Stomach smooth muscle (tissue), 2 donors: ENCODE measurements around the gene ATP6V0D1.

ENCODE experiments used
- H3K27ac ChIP-seq: one replicate; pipeline ENCODE4 v1.7.0; 2013; ENCODE audit warnings: mild to moderate bottlenecking, low read length, inconsistent platforms
- H3K27me3 ChIP-seq, 2 donors: one replicate each; pipeline ENCODE4 v1.7.0; 2013; ENCODE audit warnings: low read length in 2 of 2; ENCODE audit not compliant: insufficient read depth in 2 of 2, control insufficient read depth in 1 of 2
- H3K36me3 ChIP-seq, 2 donors: one replicate each; pipeline ENCODE4 v1.7.0; 2013; ENCODE audit warnings: low read length in 2 of 2; ENCODE audit not compliant: control insufficient read depth in 2 of 2, insufficient read depth in 2 of 2
- H3K4me1 ChIP-seq: one replicate; pipeline ENCODE4 v1.7.0; 2013; ENCODE audit warnings: low read length; ENCODE audit not compliant: control insufficient read depth, insufficient read depth
- H3K4me3 ChIP-seq, 2 donors: one replicate each; pipeline ENCODE4 v1.7.0; 2013; ENCODE audit warnings: low read length in 2 of 2
- H3K9ac ChIP-seq, 2 donors: one replicate each; pipeline ENCODE4 v1.7.0; 2013; ENCODE audit warnings: low read length in 2 of 2, mild to moderate bottlenecking in 1 of 2
- H3K9me3 ChIP-seq, 2 donors: one replicate each; pipeline ENCODE4 v1.7.0; 2013; ENCODE audit warnings: low read length in 2 of 2; ENCODE audit not compliant: control insufficient read depth in 2 of 2
- donor health status: healthy.
- donor health status: Pancreatic carcinoma.

The ATP6V0D1 gene

DNA sequence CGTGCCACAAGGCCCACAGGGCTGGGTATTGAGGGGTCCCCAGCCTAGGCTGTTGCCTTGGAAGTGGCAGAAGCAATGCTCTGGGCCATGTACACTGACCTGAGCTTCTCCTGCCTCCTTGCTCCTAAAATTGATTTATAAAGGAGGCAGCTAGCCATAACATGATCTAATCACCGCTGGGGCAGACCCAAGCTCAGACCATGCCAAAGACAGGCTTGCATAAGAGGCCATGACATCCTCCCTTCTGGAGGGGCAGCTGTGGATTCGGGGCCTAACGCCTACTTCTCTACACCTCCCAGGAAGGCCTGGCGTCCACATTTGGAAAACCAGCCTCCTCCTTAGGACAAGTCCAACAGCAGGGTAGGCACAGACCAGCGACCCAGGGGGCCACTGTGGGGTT is 37.7 kb downstream of the ATP6V0D1 start:
- H3K36me3 ChIP-seq, result peaks cover 12 to 14% of the 10 kb centered on the region in 2 donors
- H3K4me3 ChIP-seq, result peak overlapping the region in 1 of 2 donors; percentile 29
- H3K27me3 ChIP-seq, result no peaks in the 10 kb centered on the region
- no peaks in the 10 kb centered on the region for H3K9me3 ChIP-seq
- peak overlapping the region in 1 of 2 donors; percentile 29 for H3K9ac ChIP-seq
- peaks cover 71% of the 10 kb centered on the region for H3K4me1 ChIP-seq
- peak overlapping the region; percentile 41 for H3K27ac ChIP-seq

DNA sequence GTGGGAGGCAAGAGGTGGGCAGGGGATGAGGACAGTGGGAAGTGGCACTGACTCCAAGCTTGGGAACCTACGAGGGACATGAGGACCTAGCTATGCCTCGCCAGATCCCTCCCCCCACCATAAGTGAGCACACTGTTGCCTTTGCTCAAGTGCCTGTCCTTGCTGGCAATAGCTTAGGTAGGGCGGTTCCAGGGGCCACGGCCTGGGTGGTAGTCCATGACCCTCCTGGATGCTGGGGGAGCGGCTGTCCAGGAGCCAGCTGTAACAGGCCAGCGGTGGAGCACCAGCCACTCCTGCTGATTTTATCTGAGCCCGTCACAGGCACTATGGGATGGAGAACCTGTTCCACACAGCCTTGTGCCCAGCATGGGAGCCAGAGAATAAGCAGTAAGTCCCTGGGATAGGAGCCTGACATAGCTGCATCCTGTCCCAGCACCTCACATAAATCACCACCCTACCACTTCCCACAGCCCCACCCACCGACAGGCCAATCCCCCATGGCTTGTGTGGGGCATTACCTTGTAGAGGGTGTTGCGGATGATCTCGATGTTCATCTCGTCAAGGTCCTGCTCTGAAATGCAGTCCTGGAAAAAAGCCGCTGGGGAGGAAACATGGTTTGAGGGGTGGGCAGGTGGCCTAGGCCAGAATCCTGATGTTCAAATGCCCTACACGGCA is 38.2 kb downstream of the ATP6V0D1 start:
- H3K4me3 ChIP-seq, result peak overlapping the region in 1 of 2 donors; percentile 29
- H3K9me3 ChIP-seq, result no peaks in the 10 kb centered on the region
- H3K9ac ChIP-seq, result no peak overlapping the region
- peaks cover 69% of the 10 kb centered on the region for H3K4me1 ChIP-seq
- H3K27me3 ChIP-seq, result no peaks in the 10 kb centered on the region
- peak overlapping the region; percentile 41 for H3K27ac ChIP-seq
- peaks cover 17 to 19% of the 10 kb centered on the region in 2 donors for H3K36me3 ChIP-seq

DNA sequence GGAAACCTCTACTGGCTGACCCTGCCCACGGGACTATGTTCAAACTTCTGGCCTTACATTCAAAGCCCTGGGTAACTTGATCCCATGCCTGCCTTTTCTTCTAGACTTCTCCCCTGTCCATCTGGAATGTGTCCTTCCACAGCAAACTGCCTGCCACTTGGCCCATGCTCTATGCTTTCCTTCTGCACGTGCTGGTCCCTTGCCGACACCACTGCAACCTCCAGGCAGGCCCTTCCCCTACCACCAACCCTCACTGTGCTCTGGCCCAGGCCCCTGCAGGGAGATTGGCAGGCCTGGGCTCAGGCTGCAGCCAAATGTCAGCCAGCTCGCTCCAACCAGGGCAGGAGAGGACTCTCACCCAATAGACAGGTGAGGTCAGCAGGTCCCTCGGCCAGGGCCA is 39.0 kb downstream of the ATP6V0D1 start:
- Histone ChIP-seq H3K36me3 (peaks cover 20 to 23% of the 10 kb centered on the region in 2 donors), H3K4me1 (peaks cover 61% of the 10 kb centered on the region)

DNA sequence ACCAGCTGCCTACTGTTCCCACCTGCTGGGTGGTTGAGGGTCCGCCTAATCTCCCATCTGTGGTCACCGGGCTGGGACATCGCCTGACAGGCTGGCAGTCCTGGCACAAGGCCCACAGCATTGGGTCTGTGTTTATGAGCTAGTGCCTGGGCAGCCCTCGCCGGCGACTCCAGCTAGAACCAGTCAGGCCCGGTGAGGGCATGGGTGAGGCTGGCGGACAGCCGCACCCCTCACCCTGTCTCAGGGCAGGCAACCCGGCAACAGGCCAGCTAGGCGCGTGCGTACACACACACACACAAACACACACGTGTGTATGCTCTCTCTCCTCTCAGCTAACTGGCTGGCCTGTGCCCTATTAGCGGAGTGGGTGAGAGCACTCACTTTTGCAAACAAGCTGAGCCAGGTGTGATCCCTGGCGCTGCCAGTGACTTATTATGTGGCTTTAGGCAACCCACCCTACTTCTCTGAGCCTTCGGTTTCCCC is 39.6 kb downstream of the ATP6V0D1 start:
- H3K27ac ChIP-seq, result no peak overlapping the region
- no peak overlapping the region for H3K4me3 ChIP-seq
- no peaks in the 10 kb centered on the region for H3K9me3 ChIP-seq
- H3K4me1 ChIP-seq, result peaks cover 55% of the 10 kb centered on the region
- H3K27me3 ChIP-seq, result no peaks in the 10 kb centered on the region
- peak overlapping the region in 1 of 2 donors; percentile 29 for H3K9ac ChIP-seq
- H3K36me3 ChIP-seq, result peaks cover 20 to 23% of the 10 kb centered on the region in 2 donors

More for the DNA sequence above, 39.0 kb downstream of the ATP6V0D1 start:
- Histone ChIP-seq H3K27ac (no peak overlapping the region), H3K9ac (peak overlapping the region in 1 of 2 donors; percentile 42), H3K4me3 (no peak overlapping the region), H3K27me3 (no peaks in the 10 kb centered on the region), H3K9me3 (no peaks in the 10 kb centered on the region)

DNA sequence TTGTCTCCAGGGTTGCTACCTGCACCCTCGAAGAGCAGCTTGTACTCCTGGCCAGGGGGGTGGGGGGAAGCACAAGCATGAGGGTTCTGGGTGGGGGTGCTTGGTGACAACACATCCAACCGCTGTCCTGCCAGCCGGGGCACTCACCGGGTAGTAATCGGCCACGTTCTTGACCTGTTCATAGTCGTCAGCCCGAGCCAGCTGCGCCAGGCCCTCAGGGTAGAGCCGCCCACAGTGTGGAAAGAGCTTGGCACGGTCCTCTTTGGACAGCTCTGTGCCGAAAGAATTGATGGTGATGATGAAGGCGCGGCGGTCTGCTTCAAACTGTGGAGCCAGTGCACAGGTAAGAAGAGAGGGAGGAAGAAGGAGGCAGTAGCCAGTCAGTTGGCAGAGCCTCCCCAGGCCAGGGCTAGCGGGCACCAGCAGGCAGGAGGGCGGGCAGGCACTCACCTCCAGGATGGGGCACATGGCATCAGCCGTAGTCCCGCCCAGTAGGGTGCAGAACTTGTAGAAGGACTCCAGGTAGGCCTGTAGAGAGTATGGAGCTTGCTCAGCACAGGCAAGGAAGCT is 42.0 kb downstream of the ATP6V0D1 start:
- no peak overlapping the region for H3K4me3 ChIP-seq
- H3K4me1 ChIP-seq, result peaks cover 34% of the 10 kb centered on the region
- H3K36me3 ChIP-seq, result peaks cover 20 to 23% of the 10 kb centered on the region in 2 donors
- no peaks in the 10 kb centered on the region for H3K27me3 ChIP-seq
- H3K9ac ChIP-seq, result no peak overlapping the region
- no peak overlapping the region for H3K27ac ChIP-seq
- no peaks in the 10 kb centered on the region for H3K9me3 ChIP-seq

DNA sequence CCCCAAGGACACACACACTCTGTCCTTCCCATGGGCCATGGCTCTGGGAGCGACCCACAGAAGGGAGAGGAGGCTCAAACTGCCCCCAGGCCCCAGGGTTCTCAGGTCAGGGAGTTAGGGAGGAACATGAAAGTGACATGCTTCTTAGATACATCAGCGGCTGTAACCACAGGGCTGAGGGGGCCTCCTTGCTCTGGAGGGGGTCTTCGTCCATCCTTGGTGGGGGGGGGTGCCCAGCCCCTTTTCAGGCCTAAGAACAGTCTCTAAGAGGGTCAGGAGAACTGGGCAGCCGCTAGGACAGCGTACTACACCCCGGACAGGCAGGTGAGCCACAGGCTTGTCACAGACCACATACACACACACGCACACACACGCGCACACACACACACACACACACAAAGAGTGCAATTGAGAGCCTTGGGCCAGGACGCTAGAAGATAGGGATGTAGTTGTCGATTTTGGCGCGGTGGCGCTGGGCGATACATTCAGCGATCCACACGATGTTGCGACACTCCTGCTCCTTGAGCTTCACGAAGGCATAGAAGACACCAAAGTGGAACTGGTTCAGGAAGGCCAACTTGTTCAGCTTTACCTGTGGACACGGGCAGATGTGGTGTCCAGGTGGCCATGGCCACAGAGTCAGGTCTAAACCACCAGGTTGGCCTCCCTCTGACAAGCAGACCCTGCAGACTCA is 42.7 kb downstream of the ATP6V0D1 start:
- H3K9me3 ChIP-seq, result no peaks in the 10 kb centered on the region
- no peak overlapping the region for H3K4me3 ChIP-seq
- H3K27me3 ChIP-seq, result no peaks in the 10 kb centered on the region
- no peak overlapping the region for H3K9ac ChIP-seq
- peaks cover 28% of the 10 kb centered on the region for H3K4me1 ChIP-seq
- no peak overlapping the region for H3K27ac ChIP-seq
- peaks cover 20 to 23% of the 10 kb centered on the region in 2 donors for H3K36me3 ChIP-seq

DNA sequence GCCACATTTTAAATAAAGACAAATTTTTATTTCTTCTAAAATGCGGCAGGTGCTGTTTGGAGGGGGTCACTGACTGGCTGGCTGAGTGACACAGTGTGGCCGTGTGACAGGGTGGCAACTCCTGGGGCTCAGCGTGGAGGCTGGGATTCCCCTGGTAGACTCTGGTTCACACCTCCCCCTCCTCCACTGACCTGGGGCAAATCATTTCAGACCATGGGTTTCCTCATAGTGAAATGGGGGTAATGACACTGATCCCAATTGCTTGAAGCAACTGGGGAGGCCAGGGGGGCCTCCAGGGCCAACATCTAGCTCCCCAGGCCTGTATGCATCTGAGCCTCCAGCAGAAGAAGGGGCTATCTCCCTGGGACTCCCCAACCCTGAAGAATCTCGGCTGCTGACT is 43.4 kb downstream of the ATP6V0D1 start:
- Histone ChIP-seq H3K9me3 (no peaks in the 10 kb centered on the region), H3K27ac (no peak overlapping the region), H3K36me3 (peaks cover 20 to 21% of the 10 kb centered on the region in 2 donors), H3K4me1 (peaks cover 22% of the 10 kb centered on the region), H3K4me3 (no peak overlapping the region), H3K9ac (no peak overlapping the region), H3K27me3 (no peaks in the 10 kb centered on the region)

DNA sequence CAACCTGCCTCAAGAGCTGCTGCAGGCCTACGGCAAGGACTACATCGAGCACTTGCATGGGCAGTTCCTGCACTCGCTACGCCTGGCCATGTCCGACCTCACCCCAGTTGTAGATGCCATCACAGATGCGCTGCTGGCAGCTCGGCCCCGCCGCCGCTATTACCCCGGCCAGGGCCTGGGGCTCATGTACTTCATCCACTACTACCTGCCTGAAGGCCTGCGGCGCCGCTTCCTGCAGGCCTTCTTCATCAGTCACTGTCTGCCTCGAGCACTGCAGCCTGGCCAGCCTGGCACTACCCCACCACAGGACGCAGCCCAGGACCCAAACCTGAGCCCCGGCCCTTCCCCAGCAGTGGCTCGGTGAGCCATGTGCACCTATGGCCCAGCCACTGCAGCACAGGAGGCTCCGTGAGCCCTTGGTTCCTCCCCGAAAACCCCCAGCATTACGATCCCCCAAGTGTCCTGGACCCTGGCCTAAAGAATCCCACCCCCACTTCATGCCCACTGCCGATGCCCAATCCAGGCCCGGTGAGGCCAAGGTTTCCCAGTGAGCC is 44.2 kb downstream of the ATP6V0D1 start:
- H3K9me3 ChIP-seq, result no peaks in the 10 kb centered on the region
- H3K9ac ChIP-seq, result no peak overlapping the region
- no peak overlapping the region for H3K27ac ChIP-seq
- H3K36me3 ChIP-seq, result peaks cover 20 to 21% of the 10 kb centered on the region in 2 donors
- H3K27me3 ChIP-seq, result no peaks in the 10 kb centered on the region
- no peak overlapping the region for H3K4me3 ChIP-seq
- H3K4me1 ChIP-seq, result peaks cover 16% of the 10 kb centered on the region

DNA sequence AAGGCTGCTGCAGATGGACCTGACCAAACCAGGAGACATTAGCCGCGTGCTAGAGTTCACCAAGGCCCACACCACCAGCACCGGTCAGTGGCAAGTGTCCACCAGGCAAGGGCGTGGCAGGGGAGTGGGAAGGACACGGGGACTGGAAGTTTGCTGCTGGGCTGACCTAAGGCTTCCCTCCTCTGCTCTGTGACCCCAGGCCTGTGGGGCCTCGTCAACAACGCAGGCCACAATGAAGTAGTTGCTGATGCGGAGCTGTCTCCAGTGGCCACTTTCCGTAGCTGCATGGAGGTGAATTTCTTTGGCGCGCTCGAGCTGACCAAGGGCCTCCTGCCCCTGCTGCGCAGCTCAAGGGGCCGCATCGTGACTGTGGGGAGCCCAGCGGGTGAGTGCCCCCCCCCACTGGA is 45.2 kb downstream of the ATP6V0D1 start:
- Histone ChIP-seq H3K27me3 (no peaks in the 10 kb centered on the region), H3K9me3 (no peaks in the 10 kb centered on the region), H3K4me1 (peaks cover 14% of the 10 kb centered on the region), H3K36me3 (peaks cover 20 to 21% of the 10 kb centered on the region in 2 donors), H3K4me3 (no peak overlapping the region), H3K27ac (no peak overlapping the region), H3K9ac (no peak overlapping the region)

DNA sequence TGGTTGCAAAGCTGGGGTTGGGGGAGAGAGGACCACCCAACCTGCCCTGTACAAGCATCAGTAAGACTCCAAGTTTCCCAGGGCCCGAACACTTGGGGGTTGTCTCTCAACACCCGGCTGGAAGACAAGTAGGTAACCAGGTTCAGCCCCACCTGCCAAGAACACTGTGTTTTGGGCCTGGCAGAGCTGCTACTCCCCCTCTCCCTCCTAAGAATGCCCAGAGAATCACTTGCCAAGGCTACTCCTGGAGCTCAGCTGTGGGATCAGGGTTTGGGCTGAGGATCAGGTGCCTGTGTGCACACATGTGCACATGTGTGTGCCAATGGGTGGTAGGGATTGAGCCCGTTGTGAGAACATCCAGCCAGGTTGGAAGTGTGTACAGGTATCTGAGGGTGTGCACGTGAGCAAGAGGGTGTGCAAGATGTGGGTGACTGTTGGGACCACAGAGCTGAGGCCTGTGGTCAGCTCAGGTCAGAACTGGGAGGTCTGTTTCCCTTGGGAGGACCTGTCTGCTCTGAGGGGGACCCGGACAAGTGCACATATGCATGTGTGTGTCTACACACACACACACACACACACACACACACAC is 47.7 kb downstream of the ATP6V0D1 start:
- H3K36me3 ChIP-seq, result peaks cover 7 to 9% of the 10 kb centered on the region in 2 donors
- H3K27me3 ChIP-seq, result peaks cover 12 to 19% of the 10 kb centered on the region in 2 donors
- no peaks in the 10 kb centered on the region for H3K9me3 ChIP-seq
- H3K4me1 ChIP-seq, result peaks cover 16% of the 10 kb centered on the region
- no peak overlapping the region for H3K9ac ChIP-seq
- H3K4me3 ChIP-seq, result no peak overlapping the region
- no peak overlapping the region for H3K27ac ChIP-seq
